SKM-1 (cell line): ENCODE results near the gene PHACTR3.

ENCODE experiments used
- DNase-seq: peaks from one replicate; lab custom pipeline; 2025; ENCODE audit not compliant: unreplicated experiment; lab: John Stamatoyannopoulos, UW

Gene PHACTR3

DNA sequence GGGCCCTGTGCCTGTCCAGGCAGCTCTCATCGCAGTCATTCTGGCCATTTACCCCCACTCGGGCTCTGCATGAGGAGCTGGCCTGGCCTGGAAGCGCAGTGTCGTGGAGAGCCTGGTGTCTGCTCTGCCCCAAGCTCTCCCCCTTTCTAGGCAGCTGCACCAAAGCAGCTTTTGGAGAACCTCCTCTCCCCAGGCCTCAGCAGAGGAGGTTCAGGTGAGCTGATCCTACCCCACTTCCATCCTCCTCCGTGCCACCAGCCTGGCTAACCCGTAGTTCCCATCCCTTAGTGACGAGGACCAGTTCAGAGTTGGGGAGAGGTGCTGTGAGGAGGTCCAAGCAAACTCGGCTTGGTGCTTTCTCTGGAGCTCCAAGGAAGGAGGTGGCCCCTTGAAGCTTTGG is 30.5 kb upstream of the PHACTR3 start:
- no peak for DNase-seq

DNA sequence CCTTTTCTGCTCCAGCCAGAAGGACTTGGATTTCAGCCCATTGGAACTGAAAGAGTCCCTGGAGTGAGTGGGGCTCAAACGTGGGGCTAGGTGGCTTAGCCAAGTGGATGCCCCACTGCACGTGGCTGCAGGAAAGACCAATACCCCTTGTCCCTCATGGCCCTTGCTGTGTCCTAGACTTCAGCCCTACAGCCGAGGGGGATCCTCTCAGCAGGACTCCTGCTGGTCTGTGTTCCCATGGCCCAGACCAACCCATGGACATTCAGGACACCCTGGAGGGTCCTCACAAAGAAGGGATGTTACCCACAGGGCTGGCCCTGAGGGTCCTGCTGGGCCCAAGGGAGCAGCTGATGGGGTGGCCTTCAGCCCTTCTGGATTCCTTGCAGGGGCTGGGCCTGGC is 30.0 kb upstream of the PHACTR3 start:
- DNase-seq, result no peak

DNA sequence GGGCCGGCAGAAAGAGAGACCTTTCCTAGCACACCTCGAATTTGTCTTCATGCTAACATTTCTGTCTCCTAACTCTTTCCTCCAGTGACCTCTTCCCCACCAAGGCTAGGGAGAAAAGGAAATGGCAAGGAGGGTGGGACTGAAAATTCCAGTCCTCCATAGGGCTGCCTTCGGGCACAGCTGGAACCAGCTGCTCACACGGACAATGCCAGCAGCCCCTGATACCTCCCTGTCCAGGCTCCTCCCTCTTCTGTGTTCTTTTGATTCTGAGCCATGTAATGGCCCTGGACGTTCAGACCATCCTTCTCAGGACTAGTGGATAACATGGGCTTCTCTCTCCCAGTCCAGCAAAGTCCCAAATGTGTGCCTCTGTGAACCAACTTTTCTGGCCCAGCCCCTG is 29.1 kb upstream of the PHACTR3 start:
- DNase-seq, result no peak

DNA sequence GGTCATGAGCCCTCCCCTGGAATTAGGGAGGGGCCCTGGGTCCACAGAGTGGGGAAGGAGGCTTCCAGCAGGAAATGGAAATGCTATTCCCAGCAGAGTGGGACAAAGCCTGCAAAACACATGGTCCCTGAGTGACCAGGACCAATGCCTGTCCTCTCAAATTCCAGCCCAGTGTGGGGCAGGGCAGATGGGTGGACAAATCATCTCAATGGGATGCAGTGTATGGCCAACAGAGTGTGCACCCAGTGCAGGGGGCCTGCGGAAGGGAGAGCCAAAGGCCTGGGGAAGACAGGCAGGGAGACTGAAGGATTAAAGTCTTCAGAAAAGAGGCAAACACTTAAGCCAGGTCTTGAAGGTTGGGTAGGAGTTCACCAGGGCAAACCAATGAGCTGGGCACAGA is 28.7 kb upstream of the PHACTR3 start:
- DNase-seq, result no peak

DNA sequence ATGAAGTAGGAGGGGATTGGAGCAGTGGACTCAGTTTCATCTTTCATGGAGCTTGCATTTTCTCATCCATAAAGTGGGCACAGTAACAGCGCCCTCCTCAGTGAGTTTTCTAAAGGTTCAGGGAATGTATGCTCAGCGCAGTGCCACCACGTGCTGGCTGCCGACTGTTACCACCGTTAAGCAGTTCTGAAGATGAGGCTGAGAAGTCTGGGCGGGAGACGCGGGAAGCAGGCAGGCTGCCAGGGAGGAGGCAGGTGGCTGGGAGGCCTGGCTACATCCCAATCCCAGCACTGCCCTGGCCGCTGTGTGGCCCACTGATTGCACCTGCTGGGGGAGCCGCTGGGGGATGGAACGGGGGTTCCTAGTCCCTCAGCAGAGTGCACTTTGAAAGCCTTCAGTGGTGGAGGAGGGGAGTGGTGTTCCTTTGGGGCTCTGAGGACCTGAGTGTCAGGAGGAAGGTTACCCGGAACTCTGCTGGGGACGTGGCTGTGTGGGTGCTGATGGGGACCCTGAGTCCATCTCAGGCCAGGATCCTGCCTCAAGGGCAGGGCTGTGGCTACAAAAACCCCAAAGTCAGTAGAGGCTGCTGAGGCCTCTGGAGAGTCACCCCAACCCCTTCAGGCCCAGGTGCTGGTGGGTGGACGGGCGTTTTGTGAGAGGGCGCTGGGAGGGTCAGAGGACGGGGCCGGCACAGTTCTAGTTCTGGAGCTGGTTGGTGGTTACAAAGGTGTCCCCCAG is 28.0 kb upstream of the PHACTR3 start:
- no peak for DNase-seq

DNA sequence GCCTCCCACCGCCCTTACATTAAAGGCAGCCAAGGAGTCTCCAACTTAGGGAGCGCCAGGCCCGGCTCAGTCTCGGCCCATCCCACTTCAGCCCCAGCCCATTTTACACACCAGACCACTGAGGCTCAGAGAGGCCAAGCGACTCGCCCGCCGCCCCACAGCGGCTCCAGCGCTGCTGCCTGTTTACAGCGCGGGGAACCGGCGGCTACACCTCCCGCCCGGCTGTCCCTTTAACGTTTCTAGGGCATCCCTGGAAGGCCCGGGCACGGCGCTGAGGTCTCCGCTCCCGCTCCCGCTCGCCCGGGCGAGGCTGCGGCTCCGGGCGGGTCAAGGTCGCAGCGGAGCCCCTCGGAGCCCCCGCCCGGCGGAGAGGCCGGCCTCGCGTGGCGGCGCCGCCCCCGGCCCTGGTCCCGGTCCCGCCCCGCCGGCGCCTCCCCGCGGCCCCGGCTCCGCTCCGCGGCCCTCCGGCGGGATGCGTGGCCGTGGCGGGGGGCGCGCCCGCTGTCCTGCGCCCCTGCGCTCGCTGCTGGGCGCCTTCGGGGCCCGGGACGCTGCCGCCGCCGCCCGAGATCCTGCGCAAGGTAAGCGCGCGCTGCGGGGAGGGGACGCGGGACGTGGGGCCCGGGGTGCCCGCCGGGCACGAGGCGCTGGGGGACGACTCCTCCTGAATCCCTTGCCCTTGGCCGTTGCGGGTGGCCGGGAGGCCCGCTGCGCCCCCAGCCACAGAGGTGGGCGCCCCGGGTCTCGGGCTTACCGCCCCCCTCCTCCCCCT is 27.1 kb upstream of the PHACTR3 start:
- DNase-seq, result no peak

DNA sequence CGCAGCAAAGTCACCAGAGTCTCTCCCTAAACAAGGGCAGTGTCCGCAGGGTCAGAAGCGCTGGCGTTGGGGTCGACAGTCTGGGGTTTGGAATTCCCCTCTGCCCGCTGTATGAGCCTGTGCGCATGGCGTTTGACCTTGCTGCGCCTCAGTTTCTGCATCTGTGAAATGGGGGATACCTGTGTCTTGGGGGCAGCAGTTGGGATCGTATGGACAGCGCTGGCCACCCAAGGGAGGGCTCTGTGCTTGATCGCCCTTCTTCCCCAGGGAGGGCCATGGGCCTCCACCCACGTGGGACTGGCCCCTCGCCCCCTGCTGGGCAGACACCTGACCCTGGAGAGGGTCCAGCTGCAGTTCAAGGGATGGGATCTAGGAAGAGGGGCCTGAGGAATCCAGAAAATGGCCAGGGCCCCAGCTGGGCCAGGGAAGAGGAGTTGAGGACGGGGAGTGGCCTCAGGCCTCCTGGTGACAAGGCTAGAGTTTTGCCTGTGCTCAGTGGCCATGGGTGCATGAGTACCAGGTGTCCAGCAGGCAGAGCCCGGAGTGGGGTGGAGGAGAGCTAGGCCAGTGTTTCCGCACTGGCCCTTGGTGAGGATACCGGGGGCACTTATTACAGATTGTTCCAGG is 26.4 kb upstream of the PHACTR3 start:
- no peak for DNase-seq

DNA sequence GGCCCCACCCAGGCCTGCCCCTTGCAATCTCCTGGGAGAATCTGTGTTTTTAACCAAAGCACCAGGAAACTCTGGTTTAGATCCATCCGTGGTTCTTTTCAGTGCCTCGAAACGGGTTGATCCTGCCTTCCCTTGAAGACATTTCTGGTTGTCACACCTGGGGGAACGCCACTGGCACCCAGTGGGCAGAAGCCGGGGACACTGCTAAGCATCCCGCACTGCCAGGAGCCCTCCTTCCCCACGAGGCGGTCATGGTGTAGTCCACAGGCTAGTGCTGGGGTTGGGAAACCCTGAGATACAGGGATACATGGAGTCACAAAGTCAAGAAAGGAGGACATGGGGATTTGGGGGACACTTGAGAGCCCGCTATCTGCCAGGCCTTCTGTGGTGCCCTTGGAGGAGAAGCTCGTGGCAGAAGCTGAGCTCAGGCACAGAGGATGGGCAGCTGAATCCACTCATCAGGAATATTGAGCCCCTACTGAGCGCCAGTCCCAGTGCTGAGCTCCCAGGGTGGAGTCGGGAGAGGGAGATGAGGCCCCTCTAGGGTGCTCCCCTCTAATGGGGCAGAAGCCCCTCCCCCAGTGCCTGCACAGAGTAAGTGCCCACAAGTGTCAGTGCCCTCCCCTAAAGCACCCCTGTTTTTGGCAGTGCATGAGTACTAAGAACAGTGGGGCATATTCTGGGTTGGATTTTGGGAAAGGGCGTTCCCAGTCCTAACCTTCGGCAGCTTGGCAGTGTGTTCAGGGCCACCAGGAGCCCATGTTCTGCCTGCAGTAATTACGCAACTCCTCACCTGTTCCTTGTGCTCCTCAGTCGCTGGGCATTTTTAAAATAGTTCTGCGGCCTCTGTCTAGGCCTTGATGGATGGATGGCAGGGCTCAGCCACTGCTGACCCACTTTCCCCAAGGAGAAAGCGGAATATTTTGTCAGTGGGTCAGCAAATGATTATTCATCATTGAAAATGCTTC is 25.6 kb upstream of the PHACTR3 start:
- DNase-seq, result no peak

DNA sequence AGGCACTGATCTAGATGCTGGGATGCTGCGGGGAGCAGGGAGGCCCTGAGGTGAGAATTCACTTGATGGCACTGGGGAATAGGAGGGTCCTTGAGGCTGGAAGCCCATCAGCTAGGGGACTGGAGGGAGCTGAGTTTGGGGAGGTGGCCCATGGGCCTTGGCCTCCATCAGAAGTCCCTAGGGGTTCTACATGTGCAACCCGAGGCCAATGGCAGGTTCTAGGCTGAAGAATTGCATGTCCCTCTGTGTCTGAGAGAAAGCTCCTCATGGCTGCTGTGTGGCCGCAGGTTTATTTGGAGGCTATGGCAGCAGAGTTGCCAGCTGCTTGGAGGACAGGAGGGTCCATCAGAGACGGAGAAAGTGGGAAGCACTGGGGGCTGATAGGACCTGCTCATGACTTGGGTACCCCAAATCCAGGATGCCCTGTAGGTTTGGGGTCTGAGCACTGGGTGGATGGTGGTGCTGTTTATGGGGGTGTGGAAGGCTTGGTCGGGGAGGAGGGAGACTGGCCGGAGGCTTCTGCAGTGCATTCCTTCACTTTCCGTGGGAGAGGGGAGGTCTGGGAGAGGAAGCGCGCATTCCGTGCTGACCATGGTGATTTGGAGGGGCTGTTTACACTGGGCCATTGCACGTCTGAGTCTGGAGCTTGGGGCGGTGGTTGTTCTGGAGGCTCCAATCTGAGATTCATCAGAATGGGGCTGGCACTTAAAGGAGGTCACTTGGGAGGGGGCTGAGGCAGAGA is 24.8 kb upstream of the PHACTR3 start:
- DNase-seq, result no peak

DNA sequence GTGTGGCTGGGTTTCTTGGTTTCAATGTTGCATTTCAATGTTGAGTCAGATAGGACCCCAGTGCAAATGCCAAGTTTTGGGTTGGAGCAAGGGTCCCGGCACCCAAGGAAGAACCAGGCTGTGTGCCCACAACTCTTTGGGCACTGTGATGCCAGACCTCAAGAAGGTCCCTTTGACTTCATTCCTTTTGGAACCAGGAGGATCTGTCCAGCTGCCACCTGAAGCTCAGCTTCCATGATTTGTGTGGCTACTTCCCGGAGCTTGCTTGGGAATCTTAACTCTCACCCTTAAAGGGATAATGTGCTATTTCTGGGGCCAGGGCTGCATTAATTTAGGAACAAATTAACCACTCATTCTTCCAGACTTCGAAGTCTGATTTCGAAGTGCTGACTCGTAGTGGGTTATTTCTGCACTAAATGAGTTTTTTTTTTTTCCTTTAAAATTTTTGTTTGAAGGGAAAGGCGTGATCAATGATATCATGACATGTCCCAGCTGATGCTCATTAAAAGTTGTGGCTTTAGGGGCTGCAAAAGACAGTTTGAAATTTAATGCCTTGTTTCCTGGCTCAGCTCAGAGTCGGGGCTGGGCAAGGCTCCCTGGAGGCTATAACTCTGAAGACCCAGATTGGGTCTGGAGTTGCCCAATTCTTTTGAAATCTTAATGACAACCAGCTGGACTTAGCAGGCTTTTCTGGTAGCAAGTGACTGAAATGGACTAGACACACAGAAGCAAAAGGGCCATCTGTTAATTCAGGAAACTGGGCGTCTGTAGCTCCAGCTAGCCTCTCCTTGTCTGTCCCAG is 24.0 kb upstream of the PHACTR3 start:
- DNase-seq, result no peak

DNA sequence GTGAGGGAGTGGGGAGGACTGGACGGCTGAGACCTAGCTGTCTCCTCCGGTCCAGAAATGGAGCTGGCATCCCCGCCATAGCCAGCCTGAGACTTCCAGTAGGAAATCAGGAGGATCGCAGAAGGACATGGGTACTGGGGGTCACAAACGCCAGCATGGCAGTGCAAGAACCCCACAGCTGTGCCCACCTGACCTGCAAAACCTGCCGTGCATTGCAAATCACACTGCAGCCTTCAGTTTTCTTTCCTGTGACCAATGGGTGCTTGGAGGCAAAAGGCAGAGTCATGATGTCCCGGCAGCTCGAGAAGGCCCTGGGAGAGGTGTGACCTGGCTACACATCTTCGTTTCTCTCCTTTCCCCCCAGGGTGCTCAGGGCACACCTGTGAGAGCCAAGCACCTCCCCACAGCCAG is 23.3 kb upstream of the PHACTR3 start:
- no peak for DNase-seq

DNA sequence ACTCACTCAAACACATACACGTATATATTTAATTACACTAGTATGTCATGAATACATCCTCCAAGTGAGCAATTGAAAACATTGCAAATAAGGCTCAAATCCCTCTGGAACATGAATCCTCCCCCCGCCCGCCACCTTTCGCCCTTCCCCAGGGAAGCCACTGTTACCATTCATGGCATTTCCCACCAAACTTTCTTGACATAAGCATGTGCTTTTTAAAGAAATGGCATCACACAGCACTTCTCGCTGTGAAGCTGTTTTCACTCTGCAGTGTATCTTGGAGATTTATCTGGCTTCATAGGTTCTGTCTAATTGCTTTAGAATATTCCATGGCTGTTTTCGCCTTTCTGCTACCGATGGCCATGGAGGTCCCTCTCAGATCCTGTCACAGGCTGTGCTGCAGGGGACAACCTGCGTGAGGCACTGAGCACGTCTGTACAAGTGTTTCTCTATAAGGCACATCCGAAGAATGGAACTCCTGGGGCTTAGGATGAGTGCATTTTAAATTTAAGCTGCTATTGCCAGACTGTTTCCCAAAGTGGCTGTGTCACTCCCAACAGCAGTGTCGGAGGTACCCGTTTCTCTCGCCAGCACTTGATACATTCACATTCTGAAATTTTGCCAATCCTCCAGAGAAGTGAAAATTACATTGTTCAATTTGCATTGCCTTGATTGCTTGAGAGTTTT is 22.2 kb upstream of the PHACTR3 start:
- no peak for DNase-seq

DNA sequence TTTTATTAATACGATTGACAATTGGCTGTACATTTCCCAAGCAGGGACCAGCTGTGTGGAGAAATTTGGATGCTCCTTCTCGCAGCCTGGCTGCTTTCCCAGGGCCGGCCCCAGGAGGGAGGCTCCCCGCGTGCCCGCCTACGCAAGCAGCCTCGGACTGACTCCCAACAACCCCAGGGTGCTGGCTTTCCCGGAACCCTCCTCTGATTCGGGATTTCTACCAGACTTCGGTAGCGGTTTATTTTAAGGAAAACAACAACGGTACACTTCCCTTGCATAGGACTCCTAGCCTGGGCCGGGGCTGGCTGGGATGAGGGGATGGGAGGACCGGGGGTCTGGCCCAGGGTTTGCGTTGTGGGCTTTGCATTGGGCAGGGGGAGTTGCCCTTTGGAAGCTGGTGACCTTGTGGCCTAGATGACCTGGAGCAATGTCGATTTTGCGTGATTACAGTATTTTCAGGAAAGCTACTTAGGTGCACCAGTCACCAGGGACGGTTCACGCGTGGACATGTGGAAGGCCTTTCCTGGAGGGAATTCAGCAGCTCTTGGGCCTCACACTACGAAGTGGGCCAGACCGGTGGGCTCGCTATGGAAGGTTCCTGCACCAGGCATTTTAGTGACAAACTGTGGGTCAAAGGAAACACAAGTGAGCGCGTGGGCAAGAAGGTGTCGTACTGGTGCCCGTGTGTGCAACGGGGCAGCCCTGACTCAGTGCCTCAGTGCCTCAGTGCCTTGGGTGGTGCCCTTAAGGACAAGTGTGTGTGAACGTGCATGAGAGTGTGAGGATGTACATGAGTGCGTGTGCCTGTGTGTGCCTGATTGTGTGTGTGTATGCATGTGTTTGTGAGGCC is 20.7 kb upstream of the PHACTR3 start:
- no peak for DNase-seq

DNA sequence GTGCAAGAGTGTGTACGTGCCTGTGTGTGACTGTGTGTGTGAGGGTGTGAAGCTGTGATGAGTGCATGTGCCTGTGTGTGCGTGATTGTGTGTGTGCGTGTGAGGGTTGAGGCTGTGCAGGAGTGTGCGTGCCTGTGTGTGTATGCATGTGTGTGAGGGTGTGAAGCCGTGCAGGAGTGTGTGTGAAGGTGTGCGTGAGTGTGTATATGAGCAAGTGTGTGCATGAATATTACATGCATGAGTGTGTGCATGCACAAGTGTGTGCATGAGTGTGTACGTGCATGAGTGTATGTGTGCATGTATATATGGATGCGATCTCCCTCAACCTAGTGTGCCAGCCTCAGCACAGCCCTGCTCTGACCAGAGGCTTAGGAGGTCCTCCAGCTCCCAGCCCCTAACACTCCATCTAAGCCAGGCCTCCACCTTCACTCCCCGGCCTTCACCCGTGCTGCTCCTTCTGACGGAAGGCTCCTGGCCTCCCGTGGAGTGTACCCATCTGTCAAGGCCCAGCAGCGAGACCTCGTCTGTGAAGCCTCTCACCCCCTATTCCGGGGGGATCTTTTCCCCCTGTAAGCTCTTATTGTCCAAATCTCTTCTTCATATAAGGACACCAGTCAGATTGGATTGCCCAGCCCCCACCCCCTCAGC is 19.9 kb upstream of the PHACTR3 start:
- DNase-seq, result no peak

DNA sequence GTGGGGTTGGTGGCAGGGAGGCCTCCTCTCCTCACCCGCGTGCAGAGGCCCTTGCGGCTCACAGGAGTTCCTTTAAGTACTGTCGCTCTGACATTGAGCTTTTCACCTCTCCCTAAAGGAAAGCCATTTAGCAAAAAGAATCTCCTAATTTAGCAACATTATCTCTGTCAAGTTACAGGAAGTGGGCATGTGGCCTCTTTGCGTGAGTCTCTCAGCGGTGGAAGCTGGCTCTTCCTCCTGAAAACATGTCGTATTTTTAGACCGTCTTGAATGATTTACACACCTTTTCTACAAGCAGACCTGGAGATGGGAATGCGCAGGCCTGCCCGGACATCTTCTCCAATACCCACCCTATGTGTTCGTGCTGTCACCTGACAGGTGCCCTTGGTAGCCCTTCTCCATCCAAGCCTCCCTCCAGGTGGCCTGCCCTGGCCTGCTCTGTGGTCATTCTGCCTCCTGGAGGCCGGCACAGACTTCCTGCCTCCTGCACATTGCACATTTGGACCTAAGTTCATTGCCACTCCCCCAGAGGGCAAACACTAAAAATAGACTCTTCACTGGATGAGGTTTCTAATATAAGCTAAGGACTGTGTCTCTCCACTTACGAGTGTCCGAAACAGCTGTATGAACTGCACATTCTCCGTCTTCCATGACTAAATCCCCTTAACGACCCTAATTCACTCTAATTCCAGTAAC is 18.5 kb upstream of the PHACTR3 start:
- DNase-seq, result peak; percentile 84

DNA sequence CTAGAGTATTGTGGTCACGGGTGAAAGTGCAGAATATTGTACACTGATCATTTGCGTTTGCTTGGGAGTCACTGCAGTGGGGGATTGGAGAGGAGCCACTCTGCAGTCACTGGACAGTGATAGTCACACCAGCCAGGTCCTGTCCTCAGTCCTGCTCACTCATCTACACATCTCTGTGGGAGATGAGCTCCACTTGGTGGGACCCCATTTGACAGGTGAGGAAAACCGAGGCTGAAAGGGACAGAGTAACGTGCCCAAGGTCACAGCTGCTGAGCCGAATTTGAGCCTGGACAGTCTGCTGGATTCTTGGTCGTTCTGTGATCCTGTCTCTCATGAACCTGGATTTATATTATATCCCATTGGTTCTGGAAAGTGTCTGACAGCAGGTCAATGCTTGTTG is 17.7 kb upstream of the PHACTR3 start:
- no peak for DNase-seq

DNA sequence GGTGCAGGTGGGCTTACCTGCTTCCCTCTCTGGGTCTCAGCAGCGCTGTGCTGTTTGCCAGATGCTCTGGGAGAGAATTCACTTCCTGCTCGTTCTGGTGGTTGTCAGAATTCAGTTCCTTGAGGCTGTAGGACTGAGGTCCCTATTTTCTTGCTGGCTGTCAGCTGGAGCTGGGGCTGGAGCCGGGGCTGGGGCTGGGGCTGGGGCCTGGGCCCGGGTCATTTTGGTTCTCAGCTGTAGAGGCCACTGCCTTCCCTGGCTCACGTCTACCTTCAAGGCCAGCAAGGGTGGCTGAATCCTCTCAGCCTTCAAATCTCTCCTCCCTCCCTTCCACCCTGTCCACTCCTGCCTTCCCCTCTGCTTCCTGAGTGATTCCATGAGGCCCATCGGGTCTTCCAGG is 16.8 kb upstream of the PHACTR3 start:
- DNase-seq, result no peak
